ENCODE data around the gene MC1R. TPM values are rescaled to one million over a fixed set of nuclear protein-coding genes. Genes with fewer than 3 reads are reported as not detected.
"Not testable (repeated sequence)": the region's sequence is repeated elsewhere in the genome, so short reads cannot be mapped to it uniquely, and the experiment has no call there.

MC1R gene
- total RNA-seq, 1 donor from 2014 or later: 13.2 TPM

- Histone ChIP-seq H3K4me3 (no peak overlapping the region), H3K27me3 (no peaks in the 10 kb centered on the region), H3K36me3 (peaks cover 47 to 61% of the 10 kb centered on the region in 2 donors), H3K4me1 (no peaks in the 10 kb centered on the region), H3K27ac (no peak overlapping the region), H3K9me3 (no peaks in the 10 kb centered on the region)
- DNase-seq (ENCODE audit: low spot score in 2 of 2): no peak
- TF ChIP-seq CTCF (IDR thresholded peaks at IDR 0.05): no peak
- intact Hi-C loops (cut with DNase I): no loop called here
Measured at GRCh38 chr16:89910717-89911354, 7.8 kb upstream of the MC1R start.

- no peak for TF ChIP-seq CTCF (IDR thresholded peaks at IDR 0.05)
- no peaks in the 10 kb centered on the region for H3K4me1 ChIP-seq
- H3K4me3 ChIP-seq: no peak overlapping the region
- no peak overlapping the region for H3K27ac ChIP-seq
- H3K27me3 ChIP-seq: no peaks in the 10 kb centered on the region
- peaks cover 42 to 55% of the 10 kb centered on the region in 2 donors for H3K36me3 ChIP-seq
- intact Hi-C loops (cut with DNase I): no loop called here
- DNase-seq (ENCODE audit: low spot score in 2 of 2): no peak
- no peaks in the 10 kb centered on the region for H3K9me3 ChIP-seq
Measured at GRCh38 chr16:89911375-89911774, 7.3 kb upstream of the MC1R start.

- peaks cover 34 to 48% of the 10 kb centered on the region in 2 donors for H3K36me3 ChIP-seq
- TF ChIP-seq CTCF (IDR thresholded peaks at IDR 0.05): no peak
- DNase-seq (ENCODE audit: low spot score in 2 of 2): no peak
- no peak overlapping the region for H3K27ac ChIP-seq
- H3K9me3 ChIP-seq: no peaks in the 10 kb centered on the region
- intact Hi-C loops (cut with DNase I): no loop called here
- H3K4me3 ChIP-seq: no peak overlapping the region
- no peaks in the 10 kb centered on the region for H3K27me3 ChIP-seq
- no peaks in the 10 kb centered on the region for H3K4me1 ChIP-seq
Measured at GRCh38 chr16:89912143-89912542, 6.5 kb upstream of the MC1R start.

- TF ChIP-seq CTCF (IDR thresholded peaks at IDR 0.05): no peak
- no peaks in the 10 kb centered on the region for H3K4me1 ChIP-seq
- intact Hi-C loops (cut with DNase I): no loop called here
- no peaks in the 10 kb centered on the region for H3K27me3 ChIP-seq
- DNase-seq (ENCODE audit: low spot score in 2 of 2): no peak
- no peaks in the 10 kb centered on the region for H3K9me3 ChIP-seq
- H3K4me3 ChIP-seq: no peak overlapping the region
- peaks cover 33 to 47% of the 10 kb centered on the region in 2 donors for H3K36me3 ChIP-seq
- no peak overlapping the region for H3K27ac ChIP-seq
Measured at GRCh38 chr16:89912627-89913026, 6.0 kb upstream of the MC1R start.

GRCh38 chr16:89913408-89914387 lies 5.0 kb upstream of the MC1R start:
- no peak for TF ChIP-seq CTCF (IDR thresholded peaks at IDR 0.05)
- Histone ChIP-seq H3K27me3 (no peaks in the 10 kb centered on the region), H3K9me3 (no peaks in the 10 kb centered on the region), H3K27ac (no peak overlapping the region), H3K4me1 (peaks cover 7 to 9% of the 10 kb centered on the region in 2 donors), H3K4me3 (no peak overlapping the region), H3K36me3 (peaks cover 25 to 40% of the 10 kb centered on the region in 2 donors)
- no peak for DNase-seq (ENCODE audit: low spot score in 2 of 2)
- intact Hi-C loops (cut with DNase I): no loop called here

- H3K27ac ChIP-seq; intact Hi-C loops (cut with DNase I); H3K4me3 ChIP-seq; DNase-seq (ENCODE audit: low spot score in 2 of 2); H3K4me1 ChIP-seq; H3K9me3 ChIP-seq; H3K27me3 ChIP-seq: not testable (repeated sequence)
- H3K36me3 ChIP-seq: peaks cover 18 to 32% of the 10 kb centered on the region in 2 donors
Measured at GRCh38 chr16:89914642-89915285, 3.9 kb upstream of the MC1R start.
